C4-2B (cell line): ENCODE results near the gene OXCT2.

Experiments used
- H3K27ac ChIP-seq: fragments of 450-650 bp; 2 replicates; pipeline ENCODE4 v1.5.1; 2017
- ZFX ChIP-seq: fragments of 450-650 bp; IDR thresholded peaks from 2 replicates; pipeline ENCODE4 v1.6.1; 2017
- TF ChIP-seq, protein P1 (sequence below): fragments of 450-650 bp; conservative IDR thresholded peaks from 2 replicates; pipeline ENCODE4 v1.5.1; 2017; ENCODE audit warnings: mild to moderate bottlenecking

OXCT2 gene

DNA sequence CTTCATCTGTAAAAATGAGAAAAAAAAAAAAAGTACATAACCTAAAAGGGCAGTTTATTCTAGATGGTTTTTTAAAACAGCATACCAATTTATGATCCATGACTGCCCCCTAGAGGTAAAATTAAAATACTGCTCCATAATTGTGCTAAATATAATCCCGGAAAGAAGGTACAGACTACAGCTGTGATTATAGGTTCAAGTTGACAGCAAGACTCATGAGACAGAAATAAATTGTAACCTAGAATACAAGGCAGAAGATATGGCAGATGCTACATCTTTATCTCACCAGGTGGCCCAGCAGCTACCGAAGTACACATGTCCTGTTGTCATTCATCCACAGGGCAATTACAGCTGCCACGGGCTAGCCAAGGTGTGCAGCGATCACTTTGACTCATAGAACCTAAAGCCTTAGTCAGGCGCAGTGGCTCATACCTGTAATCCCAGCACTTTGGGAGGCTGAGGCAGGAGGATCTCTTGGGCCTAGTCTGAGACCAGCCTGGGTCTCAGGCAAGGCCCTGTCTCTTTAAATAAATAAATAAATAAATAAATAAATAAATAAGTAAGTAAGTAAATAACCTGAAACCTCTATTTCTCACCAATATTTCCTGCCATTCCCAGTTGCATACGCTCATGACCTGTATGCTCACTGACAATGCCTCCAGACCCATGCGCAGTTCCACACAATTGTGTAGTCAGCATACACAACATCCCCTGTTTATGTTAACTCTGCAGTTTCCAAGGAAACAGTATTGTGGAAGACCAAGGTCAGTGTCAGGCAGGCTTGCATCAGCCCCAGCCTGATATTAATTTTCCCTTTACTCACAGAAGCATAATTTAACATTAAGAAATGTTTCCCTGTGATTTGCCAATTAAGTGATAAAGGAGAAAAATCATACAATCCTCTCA is 50.8 kb downstream of the OXCT2 start:
- TF ChIP-seq ZFX = no peak
- TF ChIP-seq, protein P1, sequence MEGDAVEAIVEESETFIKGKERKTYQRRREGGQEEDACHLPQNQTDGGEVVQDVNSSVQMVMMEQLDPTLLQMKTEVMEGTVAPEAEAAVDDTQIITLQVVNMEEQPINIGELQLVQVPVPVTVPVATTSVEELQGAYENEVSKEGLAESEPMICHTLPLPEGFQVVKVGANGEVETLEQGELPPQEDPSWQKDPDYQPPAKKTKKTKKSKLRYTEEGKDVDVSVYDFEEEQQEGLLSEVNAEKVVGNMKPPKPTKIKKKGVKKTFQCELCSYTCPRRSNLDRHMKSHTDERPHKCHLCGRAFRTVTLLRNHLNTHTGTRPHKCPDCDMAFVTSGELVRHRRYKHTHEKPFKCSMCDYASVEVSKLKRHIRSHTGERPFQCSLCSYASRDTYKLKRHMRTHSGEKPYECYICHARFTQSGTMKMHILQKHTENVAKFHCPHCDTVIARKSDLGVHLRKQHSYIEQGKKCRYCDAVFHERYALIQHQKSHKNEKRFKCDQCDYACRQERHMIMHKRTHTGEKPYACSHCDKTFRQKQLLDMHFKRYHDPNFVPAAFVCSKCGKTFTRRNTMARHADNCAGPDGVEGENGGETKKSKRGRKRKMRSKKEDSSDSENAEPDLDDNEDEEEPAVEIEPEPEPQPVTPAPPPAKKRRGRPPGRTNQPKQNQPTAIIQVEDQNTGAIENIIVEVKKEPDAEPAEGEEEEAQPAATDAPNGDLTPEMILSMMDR = peak; percentile 83

More for the DNA sequence above, 50.8 kb downstream of the OXCT2 start:
- no peak overlapping the region for H3K27ac ChIP-seq
